Kidney (tissue), 14 donors: Measurements from ENCODE around the gene SIGLEC8. TPM values are rescaled to one million over a fixed set of nuclear protein-coding genes. Genes with fewer than 3 reads are reported as not detected.

Experiments
- DNase-seq, 5 donors: peaks; one replicate each; pipeline ENCODE4 v3.0.0-alpha.2; 2013 to 2020
- FAIRE-seq: peaks from 2 replicates; lab custom pipeline; 2012; peaks lifted over from hg19 to GRCh38; lab: Jason Lieb, UNC
- H3K27ac ChIP-seq, 2 donors: one replicate each; pipeline ENCODE4 v1.7.0; 2013; ENCODE audit warnings: low read depth in 2 of 2, low read length in 2 of 2, inconsistent platforms in 1 of 2
- H3K27me3 ChIP-seq: one replicate; pipeline ENCODE4 v1.7.1; 2013; ENCODE audit warnings: low read length, inconsistent platforms; ENCODE audit not compliant: control insufficient read depth, insufficient read depth
- H3K36me3 ChIP-seq, 3 donors: one replicate each; pipeline versions ENCODE4 v1.7.0 to v1.7.1; 2013; ENCODE audit warnings: low read length in 3 of 3, control low read depth in 1 of 3, inconsistent platforms in 1 of 3; ENCODE audit not compliant: insufficient read depth in 3 of 3, control insufficient read depth in 2 of 3
- H3K4me1 ChIP-seq, 3 donors: one replicate each; pipeline versions ENCODE4 v1.7.0 to v1.7.1; 2013; ENCODE audit warnings: low read length in 3 of 3, inconsistent platforms in 1 of 3, low read depth in 1 of 3; ENCODE audit not compliant: control insufficient read depth in 2 of 3, insufficient read depth in 2 of 3
- H3K4me3 ChIP-seq, 3 donors: one replicate each; pipeline versions ENCODE4 v1.7.0 to v1.8.1; 2013; ENCODE audit warnings: low read length in 3 of 3, control low read depth in 1 of 3, inconsistent platforms in 1 of 3
- H3K9ac ChIP-seq, 3 donors: one replicate each; pipeline versions ENCODE4 v1.7.0 to v1.7.1; 2013; ENCODE audit warnings: low read length in 3 of 3, control low read depth in 1 of 3, inconsistent platforms in 1 of 3
- H3K9me3 ChIP-seq, 3 donors: one replicate each; pipeline versions ENCODE4 v1.7.0 to v1.7.1; 2013; ENCODE audit warnings: low read length in 3 of 3, control low read depth in 1 of 3, inconsistent platforms in 1 of 3; ENCODE audit not compliant: control insufficient read depth in 2 of 3, insufficient read depth in 1 of 3
- intact Hi-C: fragments of 100-400 bp; cut with DNase I; formaldehyde crosslinking; loops from one replicate; pipeline ENCODE4 v1.11.1; 2022
- polyA plus RNA-seq: library from polyadenylated mRNA; stranded (reverse); fragments of 350-450 nt; fragmentation: Illumina TruSeq; extraction: RNeasy Lipid Tissue Mini Kit (QIAGEN cat#74804); gene quantifications from one replicate; pipeline ENCODE4 v1.2.3, GENCODE V29; 2014; ENCODE audit warnings: low read depth, low replicate concordance; ENCODE audit not compliant: insufficient read depth
- total RNA-seq: library from RNA; stranded (reverse); fragmentation: NEBNext Ultra II Directional; extraction: Animal tissue kit (Norgen Biotek cat#: 25700); gene quantifications from one replicate; pipeline ENCODE4 v1.2.1, GENCODE V29; 2021
- TF ChIP-seq, protein P1 (sequence below): IDR thresholded peaks from 3 replicates; pipeline ENCODE4 v1.5.1; 2012; ENCODE audit warnings: mild to moderate bottlenecking, moderate library complexity, borderline replicate concordance; ENCODE audit not compliant: insufficient read depth; ENCODE audit errors: extremely low read depth
- donor health status: control.
- donor health status: control.
- donor health status: control.
- donor health status: control.
- donor health status: control.
- donor health status: DM: yes; HTN: yes; CAD: no.
- donor health status: Normal renal cell carcinoma (clear cell type).

Gene SIGLEC8
- total and polyA plus RNA-seq, 2 donors from 2014 or later, result 1.8 TPM; not detected in 1

DNA sequence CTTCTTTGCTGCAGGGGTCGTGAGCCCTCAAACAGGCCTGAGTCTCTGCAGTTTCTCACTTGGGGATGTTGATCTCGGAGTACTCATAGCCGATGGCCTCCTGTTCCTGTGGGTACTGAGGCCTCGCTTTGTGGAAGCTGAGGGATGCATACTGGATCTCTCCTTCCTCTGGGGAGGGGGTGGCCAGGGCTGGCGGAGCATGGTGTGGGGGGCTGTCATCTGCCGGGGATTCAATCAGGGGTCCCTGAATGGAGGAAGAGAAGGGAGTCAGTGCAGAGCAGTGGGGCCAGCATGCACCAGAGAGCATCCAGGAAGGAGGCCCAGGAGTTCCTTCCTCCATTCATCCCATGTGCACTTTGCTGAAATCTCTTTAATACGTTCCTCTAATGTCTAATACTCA is 33.3 kb upstream of the SIGLEC8 start:
- intact Hi-C loops, result no loop called here
- Histone ChIP-seq H3K9me3 (no peaks in the 10 kb centered on the region), H3K27ac (no peak overlapping the region), H3K36me3 (no peaks in the 10 kb centered on the region), H3K9ac (no peak overlapping the region), H3K4me1 (no peaks in the 10 kb centered on the region), H3K27me3 (no peaks in the 10 kb centered on the region), H3K4me3 (no peak overlapping the region)
- TF ChIP-seq, protein P1, sequence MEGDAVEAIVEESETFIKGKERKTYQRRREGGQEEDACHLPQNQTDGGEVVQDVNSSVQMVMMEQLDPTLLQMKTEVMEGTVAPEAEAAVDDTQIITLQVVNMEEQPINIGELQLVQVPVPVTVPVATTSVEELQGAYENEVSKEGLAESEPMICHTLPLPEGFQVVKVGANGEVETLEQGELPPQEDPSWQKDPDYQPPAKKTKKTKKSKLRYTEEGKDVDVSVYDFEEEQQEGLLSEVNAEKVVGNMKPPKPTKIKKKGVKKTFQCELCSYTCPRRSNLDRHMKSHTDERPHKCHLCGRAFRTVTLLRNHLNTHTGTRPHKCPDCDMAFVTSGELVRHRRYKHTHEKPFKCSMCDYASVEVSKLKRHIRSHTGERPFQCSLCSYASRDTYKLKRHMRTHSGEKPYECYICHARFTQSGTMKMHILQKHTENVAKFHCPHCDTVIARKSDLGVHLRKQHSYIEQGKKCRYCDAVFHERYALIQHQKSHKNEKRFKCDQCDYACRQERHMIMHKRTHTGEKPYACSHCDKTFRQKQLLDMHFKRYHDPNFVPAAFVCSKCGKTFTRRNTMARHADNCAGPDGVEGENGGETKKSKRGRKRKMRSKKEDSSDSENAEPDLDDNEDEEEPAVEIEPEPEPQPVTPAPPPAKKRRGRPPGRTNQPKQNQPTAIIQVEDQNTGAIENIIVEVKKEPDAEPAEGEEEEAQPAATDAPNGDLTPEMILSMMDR, result no peak
- no peak for FAIRE-seq
- DNase-seq, result no peak

DNA sequence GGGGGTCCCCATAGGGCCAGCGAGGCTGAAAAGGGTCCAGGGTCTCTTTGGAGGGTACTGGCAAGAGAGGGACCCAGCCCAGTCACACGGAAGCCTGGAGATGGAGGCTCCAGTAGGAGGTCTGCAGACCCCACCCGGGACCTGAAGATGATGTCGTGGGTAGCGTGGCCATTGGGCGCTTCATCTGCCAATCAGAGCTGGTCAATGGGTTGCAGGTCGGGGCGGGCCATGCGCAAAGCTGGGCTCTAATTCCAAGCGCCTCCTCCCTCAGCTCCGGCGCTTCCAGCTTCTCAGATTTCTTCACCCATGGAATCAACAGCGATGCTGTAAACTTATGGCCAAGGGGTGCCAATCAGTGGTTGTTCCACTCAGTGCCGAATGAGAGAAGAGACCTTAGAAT is 32.4 kb upstream of the SIGLEC8 start:
- no peak for DNase-seq
- H3K27me3 ChIP-seq, result no peaks in the 10 kb centered on the region
- intact Hi-C loops, result no loop called here
- TF ChIP-seq, protein P1, result no peak
- no peak overlapping the region for H3K27ac ChIP-seq
- FAIRE-seq, result no peak
- H3K9me3 ChIP-seq, result no peaks in the 10 kb centered on the region
- no peaks in the 10 kb centered on the region for H3K36me3 ChIP-seq
- H3K9ac ChIP-seq, result no peak overlapping the region
- no peak overlapping the region for H3K4me3 ChIP-seq
- H3K4me1 ChIP-seq, result no peaks in the 10 kb centered on the region

DNA sequence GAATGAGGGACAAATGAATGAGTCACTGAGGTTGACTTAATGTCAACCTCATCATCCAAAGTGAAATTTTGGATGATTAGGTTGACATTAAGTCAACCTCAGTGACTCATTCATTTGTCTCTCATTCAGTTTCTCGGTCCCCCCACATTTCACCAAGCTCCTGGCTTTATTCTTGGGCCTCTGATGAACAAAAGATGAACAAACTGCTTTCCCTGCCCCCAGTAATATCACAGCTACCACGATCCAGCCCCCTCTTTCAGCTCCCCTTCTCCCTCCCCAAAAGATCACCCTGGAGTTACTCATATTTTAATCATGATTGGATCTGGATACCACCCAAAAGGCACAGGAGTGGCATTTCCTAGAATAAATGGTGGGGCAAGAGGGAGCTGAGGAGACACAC is 30.9 kb upstream of the SIGLEC8 start:
- TF ChIP-seq, protein P1, result no peak
- Histone ChIP-seq H3K4me3 (no peak overlapping the region), H3K27me3 (no peaks in the 10 kb centered on the region), H3K4me1 (no peaks in the 10 kb centered on the region), H3K9ac (no peak overlapping the region), H3K27ac (no peak overlapping the region), H3K36me3 (no peaks in the 10 kb centered on the region), H3K9me3 (no peaks in the 10 kb centered on the region)
- no peak for DNase-seq
- no peak for FAIRE-seq
- intact Hi-C loops, result no loop called here

DNA sequence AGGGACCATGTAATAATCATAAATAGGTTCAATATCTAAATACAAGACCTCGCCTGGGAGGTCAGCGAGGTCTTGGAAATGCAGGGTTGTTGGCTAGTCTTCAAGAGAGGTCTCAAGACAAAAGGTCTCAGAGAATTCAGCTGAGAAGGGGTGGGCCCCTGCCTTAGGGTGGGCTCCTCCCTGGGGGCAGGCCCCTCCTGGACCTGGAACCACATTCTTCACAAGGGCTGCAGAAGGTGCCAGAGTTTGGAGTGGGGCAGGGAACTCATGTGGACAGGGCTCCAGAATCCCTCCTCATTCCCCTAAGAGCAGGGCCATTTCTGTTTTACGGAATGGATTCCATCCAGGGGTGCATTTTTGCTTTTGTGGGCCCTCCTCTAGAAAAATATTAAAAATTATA is 30.2 kb upstream of the SIGLEC8 start:
- no peak for FAIRE-seq
- Histone ChIP-seq H3K9me3 (no peaks in the 10 kb centered on the region), H3K4me1 (no peaks in the 10 kb centered on the region), H3K36me3 (no peaks in the 10 kb centered on the region), H3K27me3 (no peaks in the 10 kb centered on the region), H3K27ac (no peak overlapping the region), H3K9ac (no peak overlapping the region), H3K4me3 (no peak overlapping the region)
- intact Hi-C loops, result no loop called here
- TF ChIP-seq, protein P1, result no peak
- no peak for DNase-seq
